A204.1 (cell line): ENCODE measurements around the gene MBL2.

ENCODE experiments used
- FAIRE-seq: peaks from 2 replicates; lab custom pipeline; 2012; peaks lifted over from hg19 to GRCh38; lab: Jason Lieb, UNC

Gene MBL2

GRCh38 chr10:52772623-52773022 lies at the start of gene MBL2:
Gene MBL2, minus strand, starts transcription at chr10:52772784. Its CDS starts 1,149 bp downstream, at chr10:52771635.
- no peak for FAIRE-seq

- FAIRE-seq = no peak
These were observed 47.7 kb upstream of the MBL2 start for GRCh38 chr10:52820309-52820708.

- FAIRE-seq = no peak
These were observed 45.4 kb upstream of the MBL2 start for GRCh38 chr10:52818019-52818418.

GRCh38 chr10:52814506-52814905 lies 41.9 kb upstream of the MBL2 start:
- no peak for FAIRE-seq

GRCh38 chr10:52811776-52812175 lies 39.2 kb upstream of the MBL2 start:
- no peak for FAIRE-seq

- no peak for FAIRE-seq
These were observed 38.2 kb upstream of the MBL2 start for GRCh38 chr10:52810761-52811160.

- FAIRE-seq = no peak
These were observed 35.2 kb upstream of the MBL2 start for GRCh38 chr10:52807803-52808202.

GRCh38 chr10:52805414-52806285 lies 33.1 kb upstream of the MBL2 start:
- FAIRE-seq = no peak

GRCh38 chr10:52801947-52802346 lies 29.4 kb upstream of the MBL2 start:
- no peak for FAIRE-seq

GRCh38 chr10:52786098-52786497 lies 13.5 kb upstream of the MBL2 start:
- FAIRE-seq = no peak

GRCh38 chr10:52785418-52785817 lies 12.8 kb upstream of the MBL2 start:
- no peak for FAIRE-seq

- FAIRE-seq = no peak
These were observed 11.1 kb upstream of the MBL2 start for GRCh38 chr10:52783726-52784125.

- FAIRE-seq = no peak
These were observed 10.0 kb upstream of the MBL2 start for GRCh38 chr10:52782554-52782953.

- no peak for FAIRE-seq
These were observed 8.0 kb upstream of the MBL2 start for GRCh38 chr10:52780391-52781155.

GRCh38 chr10:52779541-52780390 lies 7.2 kb upstream of the MBL2 start:
- no peak for FAIRE-seq

- no peak for FAIRE-seq
These were observed 6.2 kb upstream of the MBL2 start for GRCh38 chr10:52778511-52779392.

- no peak for FAIRE-seq
These were observed 4.8 kb upstream of the MBL2 start for GRCh38 chr10:52777414-52777813.

- FAIRE-seq = no peak
These were observed 3.9 kb upstream of the MBL2 start for GRCh38 chr10:52776471-52776903.

GRCh38 chr10:52775132-52775647 lies 2.6 kb upstream of the MBL2 start:
- FAIRE-seq = no peak

- no peak for FAIRE-seq
These were observed 2.1 kb upstream of the MBL2 start for GRCh38 chr10:52774600-52775106.

- no peak for FAIRE-seq
These were observed 1.6 kb upstream of the MBL2 start for GRCh38 chr10:52774182-52774581.
